CD14-positive monocyte (primary cell): ENCODE results near the gene SETD5. TPM values are rescaled to one million over a fixed set of nuclear protein-coding genes. Genes with fewer than 3 reads are reported as not detected.

Experiments used
- DNase-seq, 3 donors: peaks; one replicate each; pipeline ENCODE4 v3.0.0-alpha.2; 2011 to 2022
- H2AFZ ChIP-seq: 2 replicates; pipeline ENCODE4 v1.6.0; 2012; ENCODE audit warnings: mild to moderate bottlenecking, low read depth, low read length, inconsistent platforms; ENCODE audit not compliant: insufficient read depth, poor library complexity, severe bottlenecking
- H3K27ac ChIP-seq, 2 donors: 1 replicate in 1 of 2; 2 replicates in 1 of 2; pipeline ENCODE4 v1.5.1; 2012 to 2013; ENCODE audit warnings: low read length in 2 of 2, control low read depth in 1 of 2, inconsistent platforms in 1 of 2, low read depth in 1 of 2, mild to moderate bottlenecking in 1 of 2
- H3K27me3 ChIP-seq, 2 donors: one replicate each; pipeline versions ENCODE4 v1.6.0 to v1.6.1; 2011 to 2013; ENCODE audit warnings: low read length in 2 of 2; ENCODE audit not compliant: control insufficient read depth in 2 of 2, insufficient read depth in 2 of 2
- H3K36me3 ChIP-seq, 2 donors: replicated peaks in 1 of 2; 1 replicate in 1 of 2; 2 replicates in 1 of 2; pipeline versions ENCODE4 v1.5.1 to v1.6.1; 2012 to 2013; ENCODE audit warnings: low read length in 2 of 2, control low read depth in 1 of 2, inconsistent platforms in 1 of 2, mild to moderate bottlenecking in 1 of 2; ENCODE audit not compliant: insufficient read depth in 2 of 2, control insufficient read depth in 1 of 2
- H3K4me1 ChIP-seq, 2 donors: 1 replicate in 1 of 2; 2 replicates in 1 of 2; pipeline versions ENCODE4 v1.5.1 to v1.6.1; 2012 to 2013; ENCODE audit warnings: low read length in 2 of 2, control low read depth in 1 of 2, inconsistent platforms in 1 of 2, mild to moderate bottlenecking in 1 of 2, moderate library complexity in 1 of 2; ENCODE audit not compliant: insufficient read depth in 2 of 2, control insufficient read depth in 1 of 2
- H3K4me2 ChIP-seq: replicated peaks from 2 replicates; pipeline ENCODE3; 2012; ENCODE audit warnings: low read length, moderate library complexity, mild to moderate bottlenecking; ENCODE audit not compliant: poor library complexity, severe bottlenecking; ENCODE audit errors: extremely low read depth
- H3K4me3 ChIP-seq, 3 experiments: fragments of 200-600 bp in 1 of 3; sonication (generic) in 1 of 3; replicated peaks in 1 of 3; 1 replicate in 2 of 3; 2 replicates in 1 of 3; pipeline ENCODE4 v1.5.1; 2011 to 2013; ENCODE audit warnings: low read length in 3 of 3, mild to moderate bottlenecking in 3 of 3, control low read depth in 2 of 3, low read depth in 2 of 3, inconsistent platforms in 1 of 3, moderate library complexity in 1 of 3
- H3K79me2 ChIP-seq: 2 replicates; pipeline ENCODE4 v1.6.0; 2012; ENCODE audit warnings: mild to moderate bottlenecking, control low read depth, inconsistent platforms, low read length, moderate library complexity; ENCODE audit not compliant: insufficient read depth
- H3K9ac ChIP-seq: 2 replicates; pipeline ENCODE4 v1.6.0; 2017; ENCODE audit warnings: low read length, mild to moderate bottlenecking; ENCODE audit not compliant: insufficient read depth, poor library complexity, severe bottlenecking
- H3K9me3 ChIP-seq, 2 donors: replicated peaks in 1 of 2; 1 replicate in 1 of 2; 2 replicates in 1 of 2; pipeline versions ENCODE4 v1.5.1 to v1.6.1; 2012 to 2013; ENCODE audit warnings: low read length in 2 of 2, control low read depth in 1 of 2; ENCODE audit not compliant: control insufficient read depth in 1 of 2, insufficient read depth in 1 of 2
- H4K20me1 ChIP-seq: 2 replicates; pipeline ENCODE4 v1.6.0; 2012; ENCODE audit warnings: mild to moderate bottlenecking, low read length, control low read depth, moderate library complexity; ENCODE audit not compliant: insufficient read depth
- H3K27ac Mint-ChIP-seq, 7 donors: one replicate each; pipeline ENCODE4 v1.8.0; 2020; ENCODE audit warnings: mild to moderate bottlenecking in 7 of 7, mixed read lengths in 7 of 7, moderate library complexity in 6 of 7, inconsistent platforms in 2 of 7
- H3K27me3 Mint-ChIP-seq, 3 donors: one replicate each; pipeline ENCODE4 v1.8.0; 2021 to 2022; ENCODE audit warnings: low read depth in 3 of 3, mild to moderate bottlenecking in 3 of 3, mixed read lengths in 3 of 3, moderate library complexity in 3 of 3, inconsistent platforms in 1 of 3
- H3K36me3 Mint-ChIP-seq, 2 donors: one replicate each; pipeline ENCODE4 v1.8.0; 2020; ENCODE audit warnings: mixed read lengths in 2 of 2, inconsistent platforms in 1 of 2, mild to moderate bottlenecking in 1 of 2
- H3K4me1 Mint-ChIP-seq: one replicate; pipeline ENCODE4 v1.8.0; 2020; ENCODE audit warnings: mild to moderate bottlenecking, mixed read lengths
- H3K4me3 Mint-ChIP-seq, 2 donors: one replicate each; pipeline ENCODE4 v1.8.0; 2020; ENCODE audit warnings: mild to moderate bottlenecking in 2 of 2, mixed read lengths in 2 of 2, moderate library complexity in 1 of 2
- H3K9me3 Mint-ChIP-seq, 7 donors: one replicate each; pipeline ENCODE4 v1.8.0; 2020 to 2022; ENCODE audit warnings: mixed read lengths in 7 of 7, mild to moderate bottlenecking in 6 of 7, moderate library complexity in 6 of 7, inconsistent platforms in 2 of 7
- WGBS: methylation state at CpG from one replicate; pipeline ENCODE4 v1.1.5; 2013; ENCODE audit warnings: missing lambda C conversion rate; ENCODE audit not compliant: insufficient coverage; 5-methylcytosine and 5-hydroxymethylcytosine counted together
- intact Hi-C, 2 donors: fragments of 100-400 bp; cut with micrococcal nuclease; formaldehyde crosslinking; loops; one replicate each; pipeline versions ENCODE4 v1.15.0 to v1.15.1; 2023
- polyA plus RNA-seq, 3 donors: library from polyadenylated mRNA; depleted of rRNA in 1 of 3; unstranded in 2 of 3; stranded (reverse) in 1 of 3; fragments of 300-500 nt in 2 of 3; fragments of >200 nt in 1 of 3; fragmentation: Illumina TruSeq in 2 of 3; gene quantifications; 1 replicate in 2 of 3; 2 replicates in 1 of 3; pipeline ENCODE4 v1.2.3, GENCODE V29; 2012 to 2021
- TF ChIP-seq, protein P1 (sequence below): fragments of 200-600 bp; IDR thresholded peaks from one replicate; pipeline ENCODE4 v1.8.0; 2022; ENCODE audit warnings: antibody characterized with exemption, mild to moderate bottlenecking

SETD5 gene
- polyA plus RNA-seq, 3 donors = 4.1 to 51.5 (median 13.7) TPM

DNA sequence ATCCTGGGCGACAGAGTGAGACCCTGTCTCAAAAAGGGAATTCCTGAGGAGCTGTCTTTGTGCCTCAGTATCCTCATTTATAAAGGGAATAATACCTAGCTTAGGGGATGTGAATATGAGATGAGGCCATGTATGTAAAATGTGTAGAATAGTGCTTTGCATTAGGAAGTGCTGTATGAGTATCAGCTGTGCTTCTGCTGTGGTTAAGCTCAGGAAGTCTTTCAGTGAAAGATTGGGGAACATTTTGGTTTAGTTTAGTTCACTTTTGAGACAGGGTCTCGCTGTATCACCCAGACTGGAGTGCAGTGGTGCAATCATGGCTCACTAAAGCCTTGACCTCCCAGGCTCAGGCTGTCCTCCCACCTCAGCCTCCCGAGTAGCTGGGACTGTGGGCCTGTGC lies 23.9 kb upstream of the SETD5 start:
- Histone ChIP-seq H3K4me3 (no peak overlapping the region), H3K27me3 (no peaks in the 10 kb centered on the region), H3K9ac (no peak overlapping the region), H3K4me2 (no peak overlapping the region), H4K20me1 (no peaks in the 10 kb centered on the region), H3K79me2 (peaks cover 3% of the 10 kb centered on the region), H3K4me1 (no peaks in the 10 kb centered on the region), H3K9me3 (no peaks in the 10 kb centered on the region), H3K27ac (no peak overlapping the region), H2AFZ (no peak overlapping the region), H3K36me3 (peaks cover 81 to 97% of the 10 kb centered on the region in 2 donors)
- no peak overlapping the region for H3K4me3 Mint-ChIP-seq
- no peaks in the 10 kb centered on the region for H3K27me3 Mint-ChIP-seq
- H3K27ac Mint-ChIP-seq = peak overlapping the region in 2 of 7 donors; percentile 4 to 23
- H3K4me1 Mint-ChIP-seq = peaks cover 2% of the 10 kb centered on the region
- DNase-seq = no peak
- H3K36me3 Mint-ChIP-seq = peaks cover 89 to 93% of the 10 kb centered on the region in 2 donors
- no peaks in the 10 kb centered on the region for H3K9me3 Mint-ChIP-seq
- intact Hi-C loops = no loop called here
- no CpG with 5 or more reads among the region's 3 CpGs for WGBS
- TF ChIP-seq, protein P1, sequence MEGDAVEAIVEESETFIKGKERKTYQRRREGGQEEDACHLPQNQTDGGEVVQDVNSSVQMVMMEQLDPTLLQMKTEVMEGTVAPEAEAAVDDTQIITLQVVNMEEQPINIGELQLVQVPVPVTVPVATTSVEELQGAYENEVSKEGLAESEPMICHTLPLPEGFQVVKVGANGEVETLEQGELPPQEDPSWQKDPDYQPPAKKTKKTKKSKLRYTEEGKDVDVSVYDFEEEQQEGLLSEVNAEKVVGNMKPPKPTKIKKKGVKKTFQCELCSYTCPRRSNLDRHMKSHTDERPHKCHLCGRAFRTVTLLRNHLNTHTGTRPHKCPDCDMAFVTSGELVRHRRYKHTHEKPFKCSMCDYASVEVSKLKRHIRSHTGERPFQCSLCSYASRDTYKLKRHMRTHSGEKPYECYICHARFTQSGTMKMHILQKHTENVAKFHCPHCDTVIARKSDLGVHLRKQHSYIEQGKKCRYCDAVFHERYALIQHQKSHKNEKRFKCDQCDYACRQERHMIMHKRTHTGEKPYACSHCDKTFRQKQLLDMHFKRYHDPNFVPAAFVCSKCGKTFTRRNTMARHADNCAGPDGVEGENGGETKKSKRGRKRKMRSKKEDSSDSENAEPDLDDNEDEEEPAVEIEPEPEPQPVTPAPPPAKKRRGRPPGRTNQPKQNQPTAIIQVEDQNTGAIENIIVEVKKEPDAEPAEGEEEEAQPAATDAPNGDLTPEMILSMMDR = no peak

DNA sequence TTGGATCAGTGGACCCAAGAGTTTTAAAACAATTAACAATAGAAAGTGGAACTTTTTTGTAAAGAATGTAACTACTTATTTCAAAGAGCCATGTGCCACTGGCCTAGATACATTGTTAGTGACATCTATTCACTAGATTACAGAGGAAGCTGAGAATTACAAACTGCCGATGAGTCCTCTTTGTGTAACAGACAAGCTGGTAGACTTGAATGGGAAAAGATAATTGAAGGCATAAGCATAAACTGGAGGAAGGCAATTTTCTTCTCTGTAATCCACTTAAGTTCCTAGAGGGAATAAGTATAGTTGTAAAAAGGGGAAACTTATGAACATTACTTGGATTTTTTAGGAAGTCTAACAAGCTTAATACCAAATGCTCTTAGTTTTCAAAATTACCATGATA lies 19.4 kb upstream of the SETD5 start:
- no CpG with 5 or more reads among the region's 1 CpG for WGBS
- Mint-ChIP-seq H3K36me3 (peaks cover 81% of the 10 kb centered on the region in 2 donors), H3K4me3 (no peak overlapping the region), H3K9me3 (no peaks in the 10 kb centered on the region), H3K27me3 (no peaks in the 10 kb centered on the region), H3K4me1 (peaks cover 2% of the 10 kb centered on the region), H3K27ac (no peak overlapping the region)
- intact Hi-C loops = loop anchor here in 1 of 2 donors (5.0 kb wide), 1 partner anchor 54 kb away; no protein-coding TSS in a partner anchor
- Histone ChIP-seq H3K9ac (no peak overlapping the region), H3K27me3 (no peaks in the 10 kb centered on the region), H3K27ac (no peak overlapping the region), H3K36me3 (peaks cover 64 to 92% of the 10 kb centered on the region in 2 donors), H3K4me3 (no peak overlapping the region), H3K79me2 (peaks cover 3% of the 10 kb centered on the region), H4K20me1 (no peaks in the 10 kb centered on the region), H2AFZ (no peak overlapping the region), H3K9me3 (no peaks in the 10 kb centered on the region), H3K4me1 (no peaks in the 10 kb centered on the region), H3K4me2 (no peak overlapping the region)
- TF ChIP-seq, protein P1 = no peak
- no peak for DNase-seq
